HepG2 (cell line): ENCODE results near the gene CHD2. TPM values are rescaled to one million over a fixed set of nuclear protein-coding genes. Genes with fewer than 3 reads are reported as not detected.

ENCODE experiments used
- CEBPG ChIP-seq: IDR thresholded peaks from 2 replicates; pipeline ENCODE4 v1.6.1; 2016
- FUBP1 ChIP-seq: sonication (generic); formaldehyde crosslinking; IDR thresholded peaks from 2 replicates; pipeline ENCODE4 v1.5.1; 2020; ENCODE audit warnings: missing genetic modification reagents, mild to moderate bottlenecking, borderline replicate concordance
- GATA4 ChIP-seq: sonication (generic); IDR thresholded peaks from 2 replicates; pipeline ENCODE4 v1.6.1; 2016; ENCODE audit warnings: antibody characterized with exemption, low read depth, borderline replicate concordance
- GRHL1 ChIP-seq: sonication (generic); formaldehyde crosslinking; conservative IDR thresholded peaks from 2 replicates; pipeline ENCODE4 v1.8.0; 2022; ENCODE audit warnings: missing genetic modification reagents
- KMT2A ChIP-seq: sonication (generic); formaldehyde crosslinking; IDR thresholded peaks from 2 replicates; pipeline ENCODE4 v1.4.0; 2020; ENCODE audit warnings: missing genetic modification reagents
- MAFK ChIP-seq, 2 experiments: IDR thresholded peaks in 1 of 2; conservative IDR thresholded peaks in 1 of 2; 2 replicates each; pipeline ENCODE4 v1.6.1; 2011; ENCODE audit warnings: improper control_type of control experiment in 2 of 2, low read length in 2 of 2
- MTF1 ChIP-seq: sonication (generic); formaldehyde crosslinking; IDR thresholded peaks from 2 replicates; pipeline ENCODE4 v1.5.0; 2020; ENCODE audit warnings: missing genetic modification reagents
- NFKBIZ ChIP-seq: IDR thresholded peaks from 2 replicates; pipeline ENCODE4 v1.6.1; 2018; ENCODE audit warnings: missing genetic modification reagents, missing compliant biosample characterization
- PHF5A ChIP-seq: IDR thresholded peaks from one replicate; pipeline ENCODE4 v1.6.1; 2018; ENCODE audit warnings: low read depth, missing genetic modification reagents; ENCODE audit not compliant: unreplicated experiment
- SALL1 ChIP-seq: sonication (generic); formaldehyde crosslinking; IDR thresholded peaks from 2 replicates; pipeline ENCODE4 v1.8.0; 2022; ENCODE audit warnings: mild to moderate bottlenecking, missing genetic modification reagents
- SP140L ChIP-seq: sonication (generic); formaldehyde crosslinking; IDR thresholded peaks from 2 replicates; pipeline ENCODE4 v1.4.0; 2020; ENCODE audit warnings: missing genetic modification reagents, borderline replicate concordance
- TCF12 ChIP-seq, 2 experiments: fragments of 450-650 bp in 1 of 2; sonication (generic) in 1 of 2; formaldehyde crosslinking in 1 of 2; IDR thresholded peaks; 2 replicates each; pipeline versions ENCODE4 v1.6.1 to v1.8.0; 2017 to 2022; ENCODE audit warnings: antibody characterized with exemption in 1 of 2, mild to moderate bottlenecking in 1 of 2, missing genetic modification reagents in 1 of 2, moderate library complexity in 1 of 2
- TIGD3 ChIP-seq: sonication (generic); formaldehyde crosslinking; IDR thresholded peaks from 2 replicates; pipeline ENCODE4 v1.5.1; 2020; ENCODE audit warnings: mild to moderate bottlenecking, missing genetic modification reagents, borderline replicate concordance
- ZBTB34 ChIP-seq: sonication (generic); formaldehyde crosslinking; IDR thresholded peaks from 2 replicates; pipeline ENCODE4 v1.8.0; 2022; ENCODE audit warnings: mild to moderate bottlenecking, missing genetic modification reagents
- ZBTB49 ChIP-seq: sonication (generic); formaldehyde crosslinking; IDR thresholded peaks from 2 replicates; pipeline ENCODE4 v1.4.0; 2020; ENCODE audit warnings: missing genetic modification reagents, borderline replicate concordance
- ZNF607 ChIP-seq: sonication (generic); formaldehyde crosslinking; IDR thresholded peaks from 2 replicates; pipeline ENCODE4 v1.5.1; 2020; ENCODE audit warnings: missing genetic modification reagents, mild to moderate bottlenecking, borderline replicate concordance
- ZSCAN5A ChIP-seq: sonication (generic); formaldehyde crosslinking; IDR thresholded peaks from 2 replicates; pipeline ENCODE4 v1.8.0; 2022; ENCODE audit warnings: mild to moderate bottlenecking, missing genetic modification reagents, borderline replicate concordance
- polyA plus RNA-seq, 8 experiments: library from polyadenylated mRNA; depleted of rRNA in 3 of 8; stranded (reverse) in 7 of 8; unstranded in 1 of 8; fragments of >200 nt; fragmentation: Illumina TruSeq in 4 of 8; extraction: Trizol in 4 of 8; gene quantifications; 2 replicates each; pipeline versions ENCODE4 v1.2.1 to v1.2.3, GENCODE V29; 2011 to 2016; ENCODE audit warnings: low read depth in 4 of 8, missing spikeins in 1 of 8, mixed read lengths in 1 of 8; ENCODE audit not compliant: insufficient read depth in 1 of 8
- total RNA-seq, 5 experiments: library from RNA; depleted of rRNA; stranded (reverse); fragments of >200 nt; fragmentation: Illumina TruSeq; extraction: Trizol; gene quantifications; 2 replicates each; pipeline ENCODE4 v1.2.3, GENCODE V29; 2016; ENCODE audit warnings: low read depth in 1 of 5

CHD2 gene
- total and polyA plus RNA-seq, 2 of the 13 experiments (the other 11 are each of a cell fraction or from before 2014, with no cell fraction given), result 54.0 to 54.1 TPM

- TF ChIP-seq GRHL1 (no peak), MTF1 (CRISPR knock-in tag) (no peak), ZBTB49 (CRISPR knock-in tag) (no peak), TIGD3 (CRISPR knock-in tag) (no peak), ZSCAN5A (CRISPR knock-in tag) (no peak), ZNF607 (no peak), KMT2A (CRISPR knock-in tag) (peak; percentile 63; the same call in 1 of the 2 replicates), CEBPG (CRISPR knock-in tag) (peak; percentile 71), NFKBIZ (CRISPR knock-in tag) (peak; percentile 62; the same call in 1 of the 2 replicates), ZBTB34 (CRISPR knock-in tag) (no peak), SP140L (CRISPR knock-in tag) (no peak), PHF5A (no peak), TCF12 (IDR thresholded peaks at IDR 0.05) (no peak), TCF12 (CRISPR knock-in tag; IDR thresholded peaks at IDR 0.05) (no peak), GATA4 (peak; percentile 60; the same call in 1 of the 2 replicates), MAFK (conservative IDR thresholded peaks at IDR 0.05 in 1 of 2, IDR thresholded peaks at IDR 0.05 in 1 of 2; ENCODE audit: low read length in 2 of 2) (no peak), SALL1 (CRISPR knock-in tag) (peak; percentile 79), FUBP1 (CRISPR knock-in tag) (no peak)
Observed at GRCh38 chr15:92899948-92900730, at the start of gene CHD2 (continued).
